H1 (cell line): Measurements from ENCODE around the gene ZDHHC11. TPM values are rescaled to one million over a fixed set of nuclear protein-coding genes. Genes with fewer than 3 reads are reported as not detected.

ENCODE experiments used
- CTCF ChIA-PET: fragments of 300-600 bp; sonication (Branson Sonifier 250); formaldehyde crosslinking; loops from one replicate; lab custom pipeline; 2021; ENCODE audit not compliant: partially characterized antibody; lab: Charles Lee
- POLR2A ChIA-PET: fragments of 300-600 bp; sonication (Branson Sonifier 250); formaldehyde crosslinking; loops from one replicate; lab custom pipeline; 2021; ENCODE audit warnings: inconsistent platforms; ENCODE audit not compliant: partially characterized antibody; lab: Charles Lee
- DNase-seq, 2 experiments: peaks; one replicate each; pipeline versions ENCODE4 v3.0.0 to v3.0.0-alpha.2; 2010 to 2022; ENCODE audit warnings: low spot score in 2 of 2, low read depth in 1 of 2, mixed read lengths in 1 of 2
- FAIRE-seq: peaks from 2 replicates; lab custom pipeline; 2011; peaks lifted over from hg19 to GRCh38; lab: Jason Lieb, UNC
- H2AFZ ChIP-seq: 2 replicates; pipeline ENCODE4 v1.8.1; 2012; ENCODE audit warnings: low read length, inconsistent platforms
- H2AK5ac ChIP-seq: 2 replicates; pipeline ENCODE4 v1.6.1; 2013; ENCODE audit warnings: low read depth, low read length
- H2BK120ac ChIP-seq: replicated peaks from 2 replicates; pipeline ENCODE3; 2013; ENCODE audit warnings: low read depth, low read length, inconsistent platforms
- H2BK12ac ChIP-seq: 2 replicates; pipeline ENCODE4 v1.6.1; 2013; ENCODE audit warnings: low read depth, low read length
- H2BK15ac ChIP-seq: 2 replicates; pipeline ENCODE4 v1.6.1; 2013; ENCODE audit warnings: low read length
- H2BK20ac ChIP-seq: 2 replicates; pipeline ENCODE4 v1.6.1; 2013; ENCODE audit warnings: low read length
- H2BK5ac ChIP-seq: 2 replicates; pipeline ENCODE4 v1.6.1; 2013; ENCODE audit warnings: low read depth, low read length
- H3K14ac ChIP-seq: 2 replicates; pipeline ENCODE4 v1.6.1; 2013; ENCODE audit warnings: inconsistent platforms; ENCODE audit not compliant: insufficient read length
- H3K18ac ChIP-seq: 2 replicates; pipeline ENCODE4 v1.6.1; 2013; ENCODE audit warnings: low read length; ENCODE audit errors: extremely low read depth
- H3K23ac ChIP-seq: 2 replicates; pipeline ENCODE4 v1.6.1; 2013; ENCODE audit warnings: inconsistent platforms; ENCODE audit not compliant: insufficient read length
- H3K23me2 ChIP-seq: 2 replicates; pipeline ENCODE4 v1.6.1; 2013; ENCODE audit warnings: low read depth, low read length
- H3K27ac ChIP-seq: 2 replicates; pipeline ENCODE4 v1.6.1; 2011; ENCODE audit warnings: low read depth, low read length, inconsistent platforms
- H3K27me3 ChIP-seq, 4 experiments: replicated peaks in 1 of 4; 1 replicate in 1 of 4; 2 replicates in 3 of 4; pipeline versions ENCODE4 v1.6.1 to v1.8.1; 2011 to 2013; ENCODE audit warnings: low read length in 3 of 4, mild to moderate bottlenecking in 3 of 4, inconsistent platforms in 2 of 4, mixed read lengths in 2 of 4, moderate library complexity in 1 of 4; ENCODE audit not compliant: control insufficient read depth in 3 of 4, insufficient read depth in 3 of 4; ENCODE audit errors: extremely low read depth in 1 of 4
- H3K36me3 ChIP-seq, 4 experiments: 2 replicates each; pipeline versions ENCODE4 v1.6.1 to v1.8.1; 2011 to 2013; ENCODE audit warnings: mild to moderate bottlenecking in 4 of 4, low read length in 3 of 4, moderate library complexity in 2 of 4, control low read depth in 1 of 4, inconsistent platforms in 1 of 4; ENCODE audit not compliant: insufficient read depth in 4 of 4, control insufficient read depth in 2 of 4
- H3K4ac ChIP-seq: replicated peaks from 2 replicates; pipeline ENCODE3; 2013; ENCODE audit warnings: low read length, low read depth, mixed read lengths, inconsistent platforms; ENCODE audit not compliant: insufficient read length
- H3K4me1 ChIP-seq, 4 experiments: replicated peaks in 1 of 4; 1 replicate in 1 of 4; 2 replicates in 3 of 4; pipeline versions ENCODE4 v1.6.1 to v1.8.1; 2011 to 2013; ENCODE audit warnings: low read length in 3 of 4, inconsistent platforms in 2 of 4, mixed read lengths in 1 of 4; ENCODE audit not compliant: insufficient read depth in 4 of 4, control insufficient read depth in 3 of 4
- H3K4me2 ChIP-seq, 2 experiments: 2 replicates each; pipeline versions ENCODE4 v1.6.1 to v1.8.1; 2011 to 2013; ENCODE audit warnings: low read depth in 2 of 2, low read length in 2 of 2, control low read depth in 1 of 2, inconsistent platforms in 1 of 2, mild to moderate bottlenecking in 1 of 2; ENCODE audit not compliant: insufficient read depth in 1 of 2
- H3K4me3 ChIP-seq, 4 experiments: fragments of 200-600, 300-600 bp in 1 of 4; sonication (generic), shearing (Covaris generic), sonication (Bioruptor Twin) in 1 of 4; 2 replicates each; pipeline versions ENCODE4 v1.5.1 to v1.8.1; 2011 to 2016; ENCODE audit warnings: low read length in 4 of 4, low read depth in 3 of 4, control low read depth in 2 of 4, inconsistent platforms in 2 of 4, mild to moderate bottlenecking in 2 of 4, mixed read lengths in 1 of 4, moderate library complexity in 1 of 4; ENCODE audit not compliant: insufficient read depth in 2 of 4; ENCODE audit errors: extremely low read depth in 1 of 4
- H3K56ac ChIP-seq: replicated peaks from 2 replicates; pipeline ENCODE3; 2013; ENCODE audit warnings: low read depth, mild to moderate bottlenecking, mixed read lengths, low read length, inconsistent platforms; ENCODE audit not compliant: insufficient read length
- H3K79me1 ChIP-seq: 2 replicates; pipeline ENCODE4 v1.6.1; 2013; ENCODE audit warnings: low read depth, low read length, control low read depth
- H3K79me2 ChIP-seq, 2 experiments: 2 replicates each; pipeline versions ENCODE4 v1.6.1 to v1.8.1; 2012 to 2013; ENCODE audit warnings: low read length in 2 of 2, mild to moderate bottlenecking in 2 of 2, inconsistent platforms in 1 of 2; ENCODE audit not compliant: insufficient read depth in 2 of 2, control insufficient read depth in 1 of 2
- H3K9ac ChIP-seq, 4 experiments: replicated peaks in 1 of 4; 1 replicate in 1 of 4; 2 replicates in 3 of 4; pipeline versions ENCODE4 v1.6.1 to v1.8.1; 2011 to 2013; ENCODE audit warnings: low read depth in 3 of 4, low read length in 3 of 4, control low read depth in 2 of 4, mild to moderate bottlenecking in 2 of 4, moderate library complexity in 2 of 4, inconsistent platforms in 1 of 4; ENCODE audit errors: extremely low read depth in 1 of 4
- H3K9me3 ChIP-seq, 2 experiments: 2 replicates each; pipeline versions ENCODE4 v1.6.1 to v1.8.1; 2012 to 2013; ENCODE audit warnings: mild to moderate bottlenecking in 2 of 2, moderate library complexity in 2 of 2, control low read depth in 1 of 2, inconsistent platforms in 1 of 2, low read depth in 1 of 2, low read length in 1 of 2, mixed read lengths in 1 of 2; ENCODE audit not compliant: insufficient read depth in 2 of 2
- H4K20me1 ChIP-seq, 2 experiments: replicated peaks in 1 of 2; 2 replicates each; pipeline versions ENCODE3 to v1.8.1; 2011 to 2013; ENCODE audit warnings: inconsistent platforms in 2 of 2, low read length in 2 of 2, mild to moderate bottlenecking in 1 of 2; ENCODE audit not compliant: insufficient read depth in 2 of 2, control insufficient read depth in 1 of 2
- H4K5ac ChIP-seq: 2 replicates; pipeline ENCODE4 v1.6.1; 2013; ENCODE audit warnings: low read length, low read depth, mixed read lengths, inconsistent platforms; ENCODE audit not compliant: insufficient read length
- H4K8ac ChIP-seq: 2 replicates; pipeline ENCODE4 v1.8.0; 2013; ENCODE audit warnings: mild to moderate bottlenecking, moderate library complexity, low read length, inconsistent platforms; ENCODE audit not compliant: insufficient read depth; ENCODE audit errors: extremely low read depth
- H4K91ac ChIP-seq: replicated peaks from 2 replicates; pipeline ENCODE3; 2013; ENCODE audit warnings: low read length, mixed read lengths, inconsistent platforms; ENCODE audit not compliant: insufficient read length
- CBX5 ChIP-seq: fragments of 300-800, 300-1000 bp; sonication (generic); IDR thresholded peaks from 2 replicates; pipeline ENCODE4 v1.7.1; 2016; ENCODE audit warnings: antibody characterized with exemption, low read length, low read depth
- KDM5A ChIP-seq: fragments of 200-600 bp; IDR thresholded peaks from 2 replicates; pipeline ENCODE4 v1.7.1; 2012; ENCODE audit warnings: mild to moderate bottlenecking, low read length, inconsistent platforms, mixed read lengths
- SIN3A ChIP-seq, 2 experiments: IDR thresholded peaks in 1 of 2; conservative IDR thresholded peaks in 1 of 2; 2 replicates each; pipeline ENCODE4 v1.6.1; 2011 to 2012; ENCODE audit warnings: low read length in 2 of 2, improper control_type of control experiment in 1 of 2, low read depth in 1 of 2, mild to moderate bottlenecking in 1 of 2
- WGBS, 2 experiments: shearing (Covaris generic) in 1 of 2; methylation state at CpG; one replicate each; pipeline versions ENCODE4 v1.1.6 to v1.1.7; 2013 to 2015; ENCODE audit warnings: low lambda C conversion rate in 2 of 2, mixed read lengths in 2 of 2, inconsistent platforms in 1 of 2, low coverage in 1 of 2, missing lambda C conversion rate in 1 of 2; ENCODE audit not compliant: insufficient replicate concordance in 2 of 2, insufficient coverage in 1 of 2, insufficient read length in 1 of 2; ENCODE audit errors: extremely low coverage in 1 of 2, missing lambda C conversion rate in 1 of 2; 5-methylcytosine and 5-hydroxymethylcytosine counted together
- polyA plus RNA-seq, 7 experiments: library from polyadenylated mRNA; depleted of rRNA in 3 of 7; stranded (reverse) in 5 of 7; unstranded in 2 of 7; fragments of >200 nt in 5 of 7; fragments of 200-250 nt in 2 of 7; gene quantifications; 1 replicate in 5 of 7; 2 replicates in 1 of 7; 4 replicates in 1 of 7; pipeline versions ENCODE4 v1.2.1 to v1.2.3, GENCODE V29; 2011 to 2013; ENCODE audit warnings: missing spikeins in 2 of 7, mixed read lengths in 2 of 7
- total RNA-seq: library from RNA; stranded (reverse); fragmentation: NEBNext Ultra II Directional; extraction: Animal tissue kit (Norgen Biotek cat#: 25700); gene quantifications from 2 replicates; pipeline ENCODE4 v1.2.1, GENCODE V29; 2021

ZDHHC11 gene
- total and polyA plus RNA-seq, 2 of the 8 experiments (the other 6 are each of a cell fraction or from before 2014, with no cell fraction given) = 4.7 to 16.6 TPM

- Histone ChIP-seq H4K20me1 (peaks cover 10 to 23% of the 10 kb centered on the region in 2 experiments), H3K4me2 (no peak overlapping the region), H3K79me2 (peaks cover 0 to 8% of the 10 kb centered on the region in 2 experiments; a peak in 1 of 4 replicates), H3K27me3 (no peaks in the 10 kb centered on the region), H3K4me1 (no peaks in the 10 kb centered on the region; a peak in 1 of 7 replicates), H3K4ac (no peak overlapping the region)
- TF ChIP-seq SIN3A (conservative IDR thresholded peaks at IDR 0.05 in 1 of 2, IDR thresholded peaks at IDR 0.05 in 1 of 2; ENCODE audit: low read depth in 1 of 2, low read length in 2 of 2) (no peak), CBX5 (no peak), KDM5A (no peak)
- TF ChIP-seq, all 59 proteins: peak for 0
- no peak for FAIRE-seq
- CTCF ChIA-PET = no interaction called here
- 0 out of 2 replicates have a peak, but pooled peaks cover 2% of the 10 kb centered on the region for H3K23me2 ChIP-seq
- no peak overlapping the region for H2BK12ac ChIP-seq
- H2BK15ac ChIP-seq = no peak overlapping the region
- no peak overlapping the region for H2AK5ac ChIP-seq
- 94% methylated on average over 25 of the region's 29 CpGs; no CpG with 5 or more reads in 1 of the 2 experiments for WGBS, 2 experiments
- no peak overlapping the region for H2BK120ac ChIP-seq
- no peak overlapping the region for H3K9ac ChIP-seq
- no peak overlapping the region for H3K14ac ChIP-seq
- no peak overlapping the region for H2BK5ac ChIP-seq
- no peak overlapping the region for H3K56ac ChIP-seq
- no peak overlapping the region for H4K5ac ChIP-seq
- H3K27ac ChIP-seq = no peak overlapping the region
- no peak overlapping the region for H2AFZ ChIP-seq
- no peak overlapping the region for H3K23ac ChIP-seq
- no peak overlapping the region for H3K4me3 ChIP-seq
- H3K9me3 ChIP-seq = no peaks in the 10 kb centered on the region
- no peak overlapping the region for H3K18ac ChIP-seq
- no peak overlapping the region for H2BK20ac ChIP-seq
- no peak overlapping the region; the same call in 1 of the 2 replicates for H4K8ac ChIP-seq
- peaks cover 38 to 73% (median 71%) of the 10 kb centered on the region in 4 experiments for H3K36me3 ChIP-seq
- H3K79me1 ChIP-seq = peaks cover 7% of the 10 kb centered on the region; the same call in 1 of the 2 replicates
- no peak for DNase-seq
- H4K91ac ChIP-seq = no peak overlapping the region
- POLR2A ChIA-PET = interaction anchor here (0.9 to 2.1 kb wide), 4 partner anchors 9 to 13 kb away, joined by 3 to 7 read pairs (median 4); no protein-coding TSS in a partner anchor
These were observed 21.0 kb upstream of the ZDHHC11 start for GRCh38 chr5:871596-872298.
